ENCODE results near the gene ADGRA3. TPM values are rescaled to one million over a fixed set of nuclear protein-coding genes. Genes with fewer than 3 reads are reported as not detected.

ADGRA3 gene
- total RNA-seq, 4 donors from 2014 or later, result 99.1 to 117 (median 109) TPM

DNA sequence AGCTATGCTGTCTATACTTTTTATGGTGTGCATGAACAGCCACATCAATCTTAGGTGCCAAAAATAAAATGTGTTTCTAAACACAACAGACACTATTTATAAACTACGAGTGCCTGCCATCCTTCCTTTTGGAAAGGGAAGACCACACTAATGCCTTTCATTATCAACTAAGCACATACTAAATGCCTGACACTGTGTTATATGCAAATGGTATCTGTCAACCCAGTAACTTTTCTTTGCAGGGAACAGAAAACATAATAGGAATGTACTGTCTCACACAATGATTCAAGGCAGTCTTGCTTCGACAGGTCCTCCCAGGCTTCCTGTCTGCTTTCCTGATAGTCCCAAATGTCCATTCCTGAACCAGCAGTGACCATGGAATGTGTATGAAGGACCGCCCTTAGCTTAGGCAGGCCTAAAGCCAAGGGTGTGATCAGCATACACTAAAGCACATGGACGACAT, 43.8 kb downstream of the ADGRA3 start:
- TF ChIP-seq, protein P1, sequence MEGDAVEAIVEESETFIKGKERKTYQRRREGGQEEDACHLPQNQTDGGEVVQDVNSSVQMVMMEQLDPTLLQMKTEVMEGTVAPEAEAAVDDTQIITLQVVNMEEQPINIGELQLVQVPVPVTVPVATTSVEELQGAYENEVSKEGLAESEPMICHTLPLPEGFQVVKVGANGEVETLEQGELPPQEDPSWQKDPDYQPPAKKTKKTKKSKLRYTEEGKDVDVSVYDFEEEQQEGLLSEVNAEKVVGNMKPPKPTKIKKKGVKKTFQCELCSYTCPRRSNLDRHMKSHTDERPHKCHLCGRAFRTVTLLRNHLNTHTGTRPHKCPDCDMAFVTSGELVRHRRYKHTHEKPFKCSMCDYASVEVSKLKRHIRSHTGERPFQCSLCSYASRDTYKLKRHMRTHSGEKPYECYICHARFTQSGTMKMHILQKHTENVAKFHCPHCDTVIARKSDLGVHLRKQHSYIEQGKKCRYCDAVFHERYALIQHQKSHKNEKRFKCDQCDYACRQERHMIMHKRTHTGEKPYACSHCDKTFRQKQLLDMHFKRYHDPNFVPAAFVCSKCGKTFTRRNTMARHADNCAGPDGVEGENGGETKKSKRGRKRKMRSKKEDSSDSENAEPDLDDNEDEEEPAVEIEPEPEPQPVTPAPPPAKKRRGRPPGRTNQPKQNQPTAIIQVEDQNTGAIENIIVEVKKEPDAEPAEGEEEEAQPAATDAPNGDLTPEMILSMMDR (IDR thresholded peaks at IDR 0.05), result no peak
- no peak for TF ChIP-seq POLR2A (IDR thresholded peaks at IDR 0.05)
- Histone ChIP-seq H3K4me3 (replicated peaks in 1 of 3) (no peak overlapping the region), H3K27ac (no peak overlapping the region), H3K27me3 (no peaks in the 10 kb centered on the region), H3K36me3 (no peaks in the 10 kb centered on the region), H3K9me3 (no peaks in the 10 kb centered on the region), H3K4me1 (no peaks in the 10 kb centered on the region)
- 81 to 82% methylated on average over 4 of the region's 4 CpGs for WGBS, 2 donors
- intact Hi-C loops (cut with DNase I), result no loop called here
- no peak for DNase-seq

DNA sequence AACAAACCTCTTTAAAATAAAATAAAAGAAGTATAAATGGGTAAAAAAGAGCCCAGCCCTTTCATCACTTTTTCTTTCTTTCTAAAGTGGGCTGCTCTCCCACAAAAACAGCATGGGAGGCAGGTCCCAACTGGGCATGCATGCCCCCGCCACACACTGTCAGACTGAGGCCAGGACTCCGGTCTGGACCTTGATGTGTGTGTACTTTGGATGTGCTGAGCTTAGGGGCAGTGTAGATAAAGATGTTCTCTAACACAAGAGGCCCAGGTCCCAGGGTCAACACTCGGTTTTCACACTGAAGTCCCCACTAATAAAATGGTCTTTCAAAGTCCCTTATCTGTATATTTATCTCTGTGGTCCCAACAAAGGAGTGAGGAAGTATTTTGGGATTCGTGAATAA, 44.4 kb downstream of the ADGRA3 start:
- no peak overlapping the region for H3K4me3 ChIP-seq (replicated peaks in 1 of 3)
- intact Hi-C loops (cut with DNase I), result no loop called here
- H3K36me3 ChIP-seq, result no peaks in the 10 kb centered on the region
- TF ChIP-seq, protein P1 (IDR thresholded peaks at IDR 0.05), result no peak
- TF ChIP-seq POLR2A (IDR thresholded peaks at IDR 0.05), result no peak
- WGBS, 2 donors, result 88% methylated on average over 4 of the region's 4 CpGs
- H3K4me1 ChIP-seq, result no peaks in the 10 kb centered on the region
- no peak for DNase-seq
- H3K27ac ChIP-seq, result no peak overlapping the region
- no peaks in the 10 kb centered on the region for H3K9me3 ChIP-seq
- no peaks in the 10 kb centered on the region for H3K27me3 ChIP-seq

DNA sequence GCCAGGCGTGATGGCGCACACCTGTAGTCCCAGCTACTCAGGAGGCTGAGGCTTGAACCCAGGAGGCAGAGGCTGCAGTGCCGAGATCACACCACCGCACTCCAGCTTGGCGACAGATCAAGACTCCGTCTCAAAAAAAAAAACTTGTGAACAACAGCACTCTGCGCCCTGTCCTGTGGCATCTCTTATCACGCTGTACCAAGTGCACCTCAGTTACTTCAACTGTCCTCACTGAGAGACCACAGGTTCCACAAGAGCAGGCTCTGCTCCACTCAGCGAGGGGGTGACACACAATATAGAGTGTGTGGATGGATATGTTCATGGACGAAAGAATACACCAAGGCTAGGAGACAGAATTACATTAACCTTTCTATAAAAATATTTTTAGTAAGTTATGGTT, 49.3 kb downstream of the ADGRA3 start:
- intact Hi-C loops (cut with DNase I), result no loop called here
- TF ChIP-seq POLR2A (IDR thresholded peaks at IDR 0.05), result no peak
- TF ChIP-seq, protein P1 (IDR thresholded peaks at IDR 0.05), result no peak
- WGBS, 2 donors, result 88 to 93% methylated on average over 10 of the region's 10 CpGs

DNA sequence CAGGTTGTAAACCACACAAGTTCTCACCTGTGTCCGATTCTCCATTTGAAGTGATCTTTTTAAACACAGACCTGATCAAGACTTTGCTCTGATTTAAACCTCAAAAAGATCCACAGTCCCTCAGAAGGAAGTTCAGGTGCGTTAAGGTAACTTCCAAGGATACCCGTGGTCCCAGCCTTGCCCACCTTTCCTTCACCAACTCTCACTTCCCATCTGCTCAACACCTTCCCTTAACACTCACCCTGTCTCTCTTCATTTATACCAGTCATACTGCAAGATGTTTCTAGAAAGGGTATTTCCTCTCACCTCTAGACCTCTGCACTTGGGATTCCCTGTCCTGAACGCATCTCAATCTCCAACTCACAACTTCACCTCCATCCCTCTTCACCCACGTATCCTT, 49.9 kb downstream of the ADGRA3 start:
- H3K27ac ChIP-seq, result no peak overlapping the region
- no peak for TF ChIP-seq POLR2A (IDR thresholded peaks at IDR 0.05)
- TF ChIP-seq, protein P1 (IDR thresholded peaks at IDR 0.05), result no peak
- H3K27me3 ChIP-seq, result no peaks in the 10 kb centered on the region
- H3K4me3 ChIP-seq (replicated peaks in 1 of 3), result no peak overlapping the region
- no peaks in the 10 kb centered on the region for H3K36me3 ChIP-seq
- H3K4me1 ChIP-seq, result no peaks in the 10 kb centered on the region
- no peak for DNase-seq
- no peaks in the 10 kb centered on the region for H3K9me3 ChIP-seq
- intact Hi-C loops (cut with DNase I), result no loop called here
- WGBS, 2 donors, result 95% methylated on average over 5 of the region's 5 CpGs

More for the DNA sequence above, 49.3 kb downstream of the ADGRA3 start:
- no peaks in the 10 kb centered on the region for H3K27me3 ChIP-seq
- no peak for DNase-seq
- no peak overlapping the region for H3K4me3 ChIP-seq (replicated peaks in 1 of 3)
- no peaks in the 10 kb centered on the region for H3K9me3 ChIP-seq
- no peak overlapping the region for H3K27ac ChIP-seq
- H3K4me1 ChIP-seq, result no peaks in the 10 kb centered on the region
- H3K36me3 ChIP-seq, result no peaks in the 10 kb centered on the region

DNA sequence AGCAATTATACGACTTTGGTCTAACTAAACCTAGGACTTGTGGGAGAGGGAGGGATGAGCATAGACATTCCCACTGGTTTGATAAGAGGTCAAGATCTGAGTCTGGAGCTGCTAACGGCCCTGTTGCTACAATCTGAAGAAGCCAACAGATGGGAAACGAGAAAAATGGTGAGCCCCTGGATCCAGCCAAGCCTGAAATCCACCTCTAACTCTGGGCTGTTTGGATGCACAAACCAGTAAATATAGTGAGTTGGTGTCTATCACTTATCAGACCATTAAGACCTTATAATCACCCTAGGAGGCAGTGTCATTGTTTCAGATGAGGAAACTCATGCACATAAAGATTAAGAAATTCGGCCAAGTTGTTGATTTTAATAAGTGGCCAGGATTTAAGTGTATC, 50.5 kb downstream of the ADGRA3 start:
- H3K27ac ChIP-seq, result no peak overlapping the region
- WGBS, 2 donors, result 94 to 96% methylated on average over 4 of the region's 4 CpGs
- no peak overlapping the region for H3K4me3 ChIP-seq (replicated peaks in 1 of 3)
- H3K36me3 ChIP-seq, result no peaks in the 10 kb centered on the region
- H3K4me1 ChIP-seq, result no peaks in the 10 kb centered on the region
- TF ChIP-seq, protein P1 (IDR thresholded peaks at IDR 0.05), result no peak
- no peak for TF ChIP-seq POLR2A (IDR thresholded peaks at IDR 0.05)
- intact Hi-C loops (cut with DNase I), result no loop called here
- H3K9me3 ChIP-seq, result no peaks in the 10 kb centered on the region
- no peak for DNase-seq
- H3K27me3 ChIP-seq, result no peaks in the 10 kb centered on the region

Data from thyroid gland (tissue), 4 donors.